ENCODE results near the gene GPR171.
"Not testable (repeated sequence)": the region's sequence is repeated elsewhere in the genome, so short reads cannot be mapped to it uniquely, and the experiment has no call there.

GRCh38 chr3:151242006-151242405 is 39.0 kb upstream of the GPR171 start:
- TF ChIP-seq CTCF (IDR thresholded peaks at IDR 0.05; ENCODE audit: insufficient read depth, low read length, poor library complexity, severe bottlenecking); EZH2phosphoT487 (conservative IDR thresholded peaks at IDR 0.05; ENCODE audit: low read length): not testable (repeated sequence)
